HepG2 (cell line): ENCODE data around the gene CTIF. TPM values are rescaled to one million over a fixed set of nuclear protein-coding genes. Genes with fewer than 3 reads are reported as not detected.

Source experiments
- ATAC-seq: fragments of 200-7000 bp; cut with Tn5 transposase; 3 replicates; pipeline ENCODE4 v1.9.1; 2020; ENCODE audit warnings: mild to moderate bottlenecking, moderate library complexity
- BruUV-seq: library from RNA; stranded (reverse); fragments of 400-500 nt; replicated peaks from 2 replicates; lab custom pipeline; 2021; lab: Mats Ljungman, UMichigan
- CTCF ChIA-PET: fragments of 300-600 bp; formaldehyde crosslinking; extraction: SDS; loops from one replicate; lab custom pipeline; 2021; ENCODE audit warnings: low total read pairs, inconsistent platforms, low intra/inter-chr PET ratio; lab: Yijun Ruan, JAX
- POLR2A ChIA-PET: fragments of 350-600 bp; sonication (Branson Sonifier 250); formaldehyde crosslinking; loops from one replicate; lab custom pipeline; 2020; ENCODE audit warnings: antibody characterized with exemption, inconsistent platforms; lab: Yijun Ruan, JAX
- DNase-seq: peaks from one replicate; pipeline ENCODE4 v3.0.0-alpha.2; 2015; ENCODE audit warnings: low spot score
- FAIRE-seq: peaks from 3 replicates; lab custom pipeline; 2011; peaks lifted over from hg19 to GRCh38; lab: Jason Lieb, UNC
- H2AFZ ChIP-seq: one replicate; pipeline ENCODE4 v1.6.1; 2011; ENCODE audit warnings: low read length, inconsistent platforms
- H3K27ac ChIP-seq: fragments of 300-600 bp; 3 replicates; pipeline ENCODE4 v1.8.0; 2011; ENCODE audit warnings: mixed run types, mild to moderate bottlenecking, mixed read lengths, low read length, inconsistent platforms; ENCODE audit not compliant: insufficient read depth; ENCODE audit errors: extremely low read length
- H3K27me3 ChIP-seq, 2 experiments: fragments of 200-600 bp in 1 of 2; 2 replicates in 1 of 2; 3 replicates in 1 of 2; pipeline versions ENCODE4 v1.6.0 to v1.8.0; 2011; ENCODE audit warnings: low read length in 2 of 2, mild to moderate bottlenecking in 2 of 2, moderate library complexity in 2 of 2, inconsistent platforms in 1 of 2; ENCODE audit not compliant: insufficient read depth in 2 of 2, control insufficient read depth in 1 of 2
- H3K36me3 ChIP-seq, 2 experiments: fragments of 200-600 bp in 1 of 2; replicated peaks in 1 of 2; 2 replicates in 1 of 2; 3 replicates in 1 of 2; pipeline versions ENCODE4 v1.5.1 to v1.8.0; 2011; ENCODE audit warnings: low read length in 2 of 2, inconsistent platforms in 1 of 2; ENCODE audit not compliant: insufficient read depth in 2 of 2, control insufficient read depth in 1 of 2
- H3K4me1 ChIP-seq: 2 replicates; pipeline ENCODE4 v1.5.1; 2012; ENCODE audit warnings: low read length, inconsistent platforms; ENCODE audit not compliant: insufficient read depth
- H3K4me2 ChIP-seq: 2 replicates; pipeline ENCODE4 v1.6.0; 2011; ENCODE audit warnings: low read depth, low read length, inconsistent platforms
- H3K4me3 ChIP-seq, 3 experiments: fragments of 200-600 bp in 1 of 3; sonication (generic), shearing (Covaris generic) in 1 of 3; replicated peaks in 1 of 3; 2 replicates each; pipeline ENCODE4 v1.5.1; 2011 to 2016; ENCODE audit warnings: low read length in 3 of 3, inconsistent platforms in 2 of 3, low read depth in 2 of 3, mild to moderate bottlenecking in 2 of 3, control low read depth in 1 of 3, mixed read lengths in 1 of 3; ENCODE audit not compliant: insufficient read depth in 1 of 3
- H3K79me2 ChIP-seq: one replicate; pipeline ENCODE4 v1.6.1; 2011; ENCODE audit warnings: low read length, inconsistent platforms; ENCODE audit not compliant: insufficient read depth
- H3K9ac ChIP-seq: 2 replicates; pipeline ENCODE4 v1.6.0; 2011; ENCODE audit warnings: mild to moderate bottlenecking, low read depth, low read length, inconsistent platforms; ENCODE audit not compliant: insufficient read depth
- H3K9me3 ChIP-seq: 2 replicates; pipeline ENCODE4 v1.5.1; 2012; ENCODE audit warnings: mild to moderate bottlenecking, low read length
- H4K20me1 ChIP-seq: 2 replicates; pipeline ENCODE4 v1.6.0; 2011; ENCODE audit warnings: inconsistent platforms, mild to moderate bottlenecking, low read length, moderate library complexity; ENCODE audit not compliant: insufficient read depth
- AFF4 ChIP-seq: sonication (generic); formaldehyde crosslinking; IDR thresholded peaks from 2 replicates; pipeline ENCODE4 v1.4.0; 2020; ENCODE audit warnings: missing genetic modification reagents
- ELK4 ChIP-seq: sonication (generic); formaldehyde crosslinking; IDR thresholded peaks from 2 replicates; pipeline ENCODE4 v1.9.0; 2021; ENCODE audit warnings: missing genetic modification reagents, borderline replicate concordance
- ONECUT2 ChIP-seq: sonication (generic); formaldehyde crosslinking; IDR thresholded peaks from 2 replicates; pipeline ENCODE4 v1.4.0; 2020; ENCODE audit warnings: missing genetic modification reagents
- SRF ChIP-seq: IDR thresholded peaks from 2 replicates; pipeline ENCODE4 v1.6.1; 2011; ENCODE audit warnings: mild to moderate bottlenecking, low read depth, low read length, moderate library complexity
- ZHX2 ChIP-seq, 2 experiments: sonication (generic) in 1 of 2; formaldehyde crosslinking in 1 of 2; IDR thresholded peaks; 2 replicates each; pipeline versions ENCODE4 v1.6.1 to v1.9.0; 2014 to 2022; ENCODE audit warnings: antibody characterized with exemption in 1 of 2, borderline replicate concordance in 1 of 2, inconsistent platforms in 1 of 2, low read depth in 1 of 2, missing genetic modification reagents in 1 of 2
- ZNF441 ChIP-seq: sonication (generic); formaldehyde crosslinking; IDR thresholded peaks from 2 replicates; pipeline ENCODE4 v1.7.0; 2021; ENCODE audit warnings: missing genetic modification reagents, borderline replicate concordance
- ZNF574 ChIP-seq: sonication (generic); formaldehyde crosslinking; IDR thresholded peaks from 2 replicates; pipeline ENCODE4 v1.4.0; 2020; ENCODE audit warnings: missing genetic modification reagents
- WGBS: methylation state at CpG from one replicate; pipeline ENCODE4 v1.1.6; 2017; ENCODE audit warnings: low lambda C conversion rate; 5-methylcytosine and 5-hydroxymethylcytosine counted together
- in situ Hi-C: cut with HindIII; loops from 2 replicates; pipeline ENCODE4 v1.10.0; 2017; ENCODE audit warnings: low pct_unique_long_range_greater_than_20kb; ENCODE audit not compliant: extremely low pct_ligation_motif_present
- intact Hi-C: fragments of 100-400 bp; cut with micrococcal nuclease; formaldehyde crosslinking; loops from one replicate; pipeline ENCODE4 v1.10.0; 2022; ENCODE audit not compliant: unreplicated experiment
- polyA plus RNA-seq, 8 experiments: library from polyadenylated mRNA; depleted of rRNA in 3 of 8; stranded (reverse) in 7 of 8; unstranded in 1 of 8; fragments of >200 nt; fragmentation: Illumina TruSeq in 4 of 8; extraction: Trizol in 4 of 8; gene quantifications; 2 replicates each; pipeline versions ENCODE4 v1.2.1 to v1.2.3, GENCODE V29; 2011 to 2016; ENCODE audit warnings: low read depth in 4 of 8, missing spikeins in 1 of 8, mixed read lengths in 1 of 8; ENCODE audit not compliant: insufficient read depth in 1 of 8
- total RNA-seq, 5 experiments: library from RNA; depleted of rRNA; stranded (reverse); fragments of >200 nt; fragmentation: Illumina TruSeq; extraction: Trizol; gene quantifications; 2 replicates each; pipeline ENCODE4 v1.2.3, GENCODE V29; 2016; ENCODE audit warnings: low read depth in 1 of 5

CTIF gene
- total and polyA plus RNA-seq, 2 of the 13 experiments (the other 11 are each of a cell fraction or from before 2014, with no cell fraction given) = 18.2 to 28.0 TPM

GRCh38 chr18:48734460-48734859 is 195.6 kb downstream of the CTIF start:
- ATAC-seq (no peak), DNase-seq (no peak), FAIRE-seq (no peak)
- H3K4me2 ChIP-seq = no peak overlapping the region
- ChIA-PET CTCF (no interaction called here), POLR2A (no interaction called here)
- H4K20me1 ChIP-seq = no peaks in the 10 kb centered on the region
- TF ChIP-seq SRF (no peak), ZHX2 (IDR thresholded peaks at IDR 0.05; ENCODE audit: low read depth) (no peak), ZHX2 (CRISPR knock-in tag; IDR thresholded peaks at IDR 0.05; ENCODE audit: borderline replicate concordance) (no peak), ONECUT2 (CRISPR knock-in tag) (no peak), AFF4 (no peak), ZNF574 (no peak), ZNF441 (no peak), ELK4 (no peak)
- H3K27me3 ChIP-seq = no peaks in the 10 kb centered on the region
- no TSS peak for BruUV-seq
- in situ Hi-C loops = no loop called here
- H3K27ac ChIP-seq = no peak overlapping the region
- H3K4me3 ChIP-seq = no peak overlapping the region
- H3K4me1 ChIP-seq = peaks cover 9% of the 10 kb centered on the region; the same call in 1 of the 2 replicates
- no peak overlapping the region for H2AFZ ChIP-seq
- H3K9ac ChIP-seq = no peak overlapping the region
- no peaks in the 10 kb centered on the region for H3K79me2 ChIP-seq
- intact Hi-C loops = no loop called here
- no peaks in the 10 kb centered on the region for H3K9me3 ChIP-seq
- 96% methylated on average over 5 of the region's 5 CpGs for WGBS
- H3K36me3 ChIP-seq = peaks cover 0 to under 1% of the 10 kb centered on the region in 2 experiments; a peak in 2 of 5 replicates
